ACC112 (cell line): ENCODE measurements around the gene STXBP2.

Experiments used
- H2AFZ ChIP-seq: fragments of 200-600 bp; sonication (generic); one replicate; pipeline ENCODE4 v1.6.0; 2017; ENCODE audit warnings: antibody characterized with exemption, low read length; ENCODE audit not compliant: unreplicated experiment
- H3K27ac ChIP-seq: fragments of 200-600 bp; sonication (generic); 2 replicates; pipeline ENCODE4 v1.5.1; 2014; ENCODE audit warnings: low read depth, mild to moderate bottlenecking, antibody characterized with exemption, low read length, moderate library complexity
- H3K27me3 ChIP-seq: fragments of 200-600 bp; sonication (generic); 2 replicates; pipeline ENCODE4 v1.6.1; 2014; ENCODE audit warnings: mild to moderate bottlenecking, antibody characterized with exemption, low read length, moderate library complexity, mixed read lengths; ENCODE audit not compliant: insufficient read depth
- H3K36me3 ChIP-seq: fragments of 200-600 bp; sonication (generic); 2 replicates; pipeline ENCODE4 v1.6.1; 2016; ENCODE audit warnings: mild to moderate bottlenecking, antibody characterized with exemption, low read length, moderate library complexity, mixed read lengths; ENCODE audit not compliant: insufficient read depth
- H3K4me1 ChIP-seq: fragments of 200-600 bp; sonication (generic); one replicate; pipeline ENCODE4 v1.6.1; 2016; ENCODE audit warnings: low read length, mixed read lengths; ENCODE audit not compliant: insufficient read depth, unreplicated experiment, control insufficient read depth
- H3K4me3 ChIP-seq: fragments of 200-600 bp; sonication (generic); 2 replicates; pipeline ENCODE4 v1.5.1; 2014; ENCODE audit warnings: mild to moderate bottlenecking, low read depth, low read length
- H3K79me2 ChIP-seq: fragments of 200-600 bp; sonication (generic); one replicate; pipeline ENCODE4 v1.6.0; 2016; ENCODE audit warnings: low read length; ENCODE audit not compliant: control insufficient read depth, unreplicated experiment, insufficient read depth

The STXBP2 gene

GRCh38 chr19:7617172-7617571 lies 19.7 kb upstream of the STXBP2 start:
- no peaks in the 10 kb centered on the region for H3K27me3 ChIP-seq
- H3K36me3 ChIP-seq = no peaks in the 10 kb centered on the region; the same call in 1 of the 2 replicates
- H3K27ac ChIP-seq = no peak overlapping the region
- H3K4me1 ChIP-seq = no peaks in the 10 kb centered on the region
- no peak overlapping the region for H3K4me3 ChIP-seq
- no peaks in the 10 kb centered on the region for H3K79me2 ChIP-seq
- H2AFZ ChIP-seq = no peak overlapping the region

GRCh38 chr19:7617735-7618134 lies 19.2 kb upstream of the STXBP2 start:
- no peak overlapping the region for H3K4me3 ChIP-seq
- no peaks in the 10 kb centered on the region for H3K79me2 ChIP-seq
- H3K27me3 ChIP-seq = no peaks in the 10 kb centered on the region
- no peaks in the 10 kb centered on the region for H3K4me1 ChIP-seq
- H3K36me3 ChIP-seq = no peaks in the 10 kb centered on the region; the same call in 1 of the 2 replicates
- H3K27ac ChIP-seq = no peak overlapping the region
- no peak overlapping the region for H2AFZ ChIP-seq

DNA sequence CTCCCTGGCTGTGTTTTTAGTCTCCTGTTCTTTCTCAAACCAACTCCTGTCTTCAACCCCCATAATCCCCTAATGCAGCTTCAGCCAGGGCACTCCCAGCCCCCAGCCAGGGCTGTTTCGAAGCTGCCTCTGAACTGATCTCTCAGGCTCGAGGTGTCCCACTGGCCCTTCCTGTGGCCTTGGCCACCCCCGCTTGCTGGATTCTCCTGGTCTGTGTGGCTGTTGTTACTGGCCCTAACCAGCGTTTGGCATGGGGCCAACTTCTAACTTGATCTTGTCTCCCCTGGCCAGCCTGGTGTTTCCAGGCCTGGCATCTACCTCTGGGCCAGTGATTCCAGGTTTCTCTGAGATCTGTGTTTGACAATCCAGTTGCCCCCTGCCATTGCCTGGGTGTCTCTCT lies 18.6 kb upstream of the STXBP2 start:
- Histone ChIP-seq H3K4me3 (no peak overlapping the region), H3K36me3 (no peaks in the 10 kb centered on the region; the same call in 1 of the 2 replicates), H3K27me3 (no peaks in the 10 kb centered on the region), H3K27ac (no peak overlapping the region), H2AFZ (no peak overlapping the region), H3K79me2 (no peaks in the 10 kb centered on the region), H3K4me1 (no peaks in the 10 kb centered on the region)

DNA sequence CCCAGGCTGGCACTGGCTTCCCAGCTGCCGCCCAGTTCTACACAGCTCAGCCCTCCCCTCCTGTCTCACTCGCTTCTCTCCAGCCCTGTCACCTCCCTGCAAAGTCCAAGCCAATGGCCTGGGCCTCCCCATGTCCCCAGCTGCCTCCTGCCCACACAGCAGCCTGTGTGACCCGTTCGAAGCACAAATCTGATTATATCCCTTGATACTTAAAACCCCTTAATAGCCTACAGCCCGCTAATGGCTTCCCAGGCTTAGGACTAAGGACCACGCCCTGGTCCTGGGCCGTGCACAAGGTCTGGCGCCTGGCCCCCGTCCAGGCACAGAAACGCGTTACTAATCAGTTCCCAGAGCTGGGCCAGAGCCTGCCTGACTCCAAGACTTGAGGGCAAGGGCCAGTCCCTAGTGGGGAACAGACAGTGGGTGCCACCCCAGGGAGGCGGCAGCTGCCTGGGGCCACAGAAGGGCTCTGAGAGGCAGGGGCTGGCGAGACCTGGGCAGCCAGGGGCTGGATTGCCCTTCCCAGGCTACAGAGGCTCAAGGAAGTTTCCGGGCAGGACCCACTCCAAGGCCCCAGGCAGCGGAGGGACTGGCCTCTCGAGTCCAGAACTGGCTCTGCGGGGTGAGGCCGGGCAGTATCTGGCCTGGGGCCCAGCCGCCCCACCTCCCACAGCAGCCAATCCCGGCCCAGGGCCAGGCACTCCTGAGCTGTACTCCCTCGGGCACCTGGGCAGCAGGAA lies 18.0 kb upstream of the STXBP2 start:
- Histone ChIP-seq H3K79me2 (no peaks in the 10 kb centered on the region), H3K4me1 (no peaks in the 10 kb centered on the region), H3K36me3 (no peaks in the 10 kb centered on the region; the same call in 1 of the 2 replicates), H3K27ac (no peak overlapping the region), H3K27me3 (no peaks in the 10 kb centered on the region), H3K4me3 (no peak overlapping the region), H2AFZ (no peak overlapping the region)

DNA sequence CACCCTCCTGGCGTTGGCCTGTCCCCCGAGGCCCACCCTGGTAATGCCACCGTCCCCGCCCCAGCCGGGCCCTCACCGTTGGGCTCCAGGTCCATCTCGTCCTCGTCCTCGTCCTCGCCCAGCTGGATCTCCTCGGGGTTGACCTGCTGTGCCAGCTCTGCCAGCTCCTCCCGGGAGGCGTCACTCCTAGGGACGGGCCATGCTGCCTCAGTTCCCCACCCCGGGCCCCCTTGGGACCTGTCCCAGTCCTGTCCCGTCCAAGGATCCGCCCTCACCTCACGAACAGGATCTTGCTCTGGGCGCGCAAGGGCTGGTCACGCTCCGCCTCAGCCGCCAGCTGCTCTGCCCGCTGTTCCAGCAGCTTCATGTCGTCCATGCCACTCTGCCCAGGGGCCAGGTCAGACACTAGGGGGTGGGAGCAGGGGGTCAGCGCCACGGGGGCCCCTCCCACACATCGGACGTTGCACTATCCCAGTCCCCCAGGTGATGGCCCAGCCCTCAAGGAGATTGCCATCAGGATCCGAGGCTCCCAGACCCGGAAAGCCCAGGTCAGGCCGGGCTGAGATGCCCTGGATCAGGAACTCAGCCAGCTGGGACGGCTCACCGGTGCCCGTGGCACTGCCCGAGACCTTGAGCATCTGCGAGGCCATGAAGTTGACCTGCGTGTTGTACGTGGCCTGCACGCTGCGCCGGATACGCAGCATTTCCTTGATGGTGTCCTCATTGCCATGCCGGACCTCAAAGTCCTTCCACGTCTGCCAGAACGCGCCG lies 17.1 kb upstream of the STXBP2 start:
- Histone ChIP-seq H3K27ac (no peak overlapping the region), H3K27me3 (no peaks in the 10 kb centered on the region), H3K36me3 (no peaks in the 10 kb centered on the region; the same call in 1 of the 2 replicates), H3K4me1 (no peaks in the 10 kb centered on the region), H3K79me2 (no peaks in the 10 kb centered on the region), H3K4me3 (no peak overlapping the region), H2AFZ (no peak overlapping the region)

DNA sequence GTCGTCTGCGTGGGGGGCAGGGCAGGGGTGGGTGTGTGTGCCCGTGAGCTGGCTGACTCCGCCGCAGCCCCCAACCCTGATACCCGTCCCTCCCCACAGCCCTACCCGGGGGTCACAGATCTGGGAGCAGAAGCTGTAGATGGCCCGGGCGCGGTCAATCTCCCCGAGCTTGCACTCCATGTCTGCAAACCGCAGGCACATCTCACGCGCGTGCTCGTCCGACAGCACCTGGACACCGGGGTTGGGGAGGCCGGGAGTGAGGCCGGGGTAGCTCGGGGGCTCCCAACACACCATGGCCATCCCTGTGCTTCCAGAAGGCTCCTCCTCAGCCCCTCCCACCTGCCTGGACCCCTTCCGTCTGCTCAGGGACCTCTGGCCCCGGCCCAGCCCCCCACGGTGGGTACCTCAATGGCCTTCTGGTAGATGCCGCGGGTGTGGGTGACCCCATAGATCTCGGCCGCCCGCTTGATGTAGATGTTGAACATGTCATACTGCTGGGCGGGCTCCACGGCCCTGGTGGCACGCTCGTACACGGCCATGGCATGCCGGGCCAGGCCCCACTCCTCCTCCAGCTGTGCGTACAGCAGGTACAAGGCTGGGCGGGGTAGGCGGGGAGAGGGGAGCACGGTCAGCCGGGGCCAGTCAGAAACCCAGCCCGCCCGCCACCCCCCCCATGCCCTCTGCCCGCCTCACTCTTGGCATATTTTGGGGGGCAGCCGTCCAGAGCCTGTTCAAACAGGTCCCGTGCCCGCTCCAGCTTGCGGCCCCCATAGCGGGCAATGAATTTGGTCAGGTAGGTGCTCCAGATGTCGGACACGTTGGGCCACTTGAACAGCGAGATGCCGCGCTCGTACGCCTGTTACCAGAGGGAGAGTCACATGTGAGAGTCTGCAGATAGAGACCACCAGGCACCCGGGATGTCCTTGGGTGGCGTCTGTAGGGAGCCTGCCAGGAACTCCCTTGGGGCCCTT lies 16.2 kb upstream of the STXBP2 start:
- H3K79me2 ChIP-seq = no peaks in the 10 kb centered on the region
- no peak overlapping the region for H3K27ac ChIP-seq
- H3K36me3 ChIP-seq = no peaks in the 10 kb centered on the region; the same call in 1 of the 2 replicates
- H3K27me3 ChIP-seq = no peaks in the 10 kb centered on the region
- no peak overlapping the region for H2AFZ ChIP-seq
- H3K4me3 ChIP-seq = no peak overlapping the region
- H3K4me1 ChIP-seq = no peaks in the 10 kb centered on the region

- Histone ChIP-seq H3K79me2 (peaks cover 18% of the 10 kb centered on the region), H2AFZ (no peak overlapping the region), H3K4me3 (no peak overlapping the region), H3K27me3 (no peaks in the 10 kb centered on the region), H3K36me3 (no peaks in the 10 kb centered on the region; the same call in 1 of the 2 replicates), H3K27ac (no peak overlapping the region), H3K4me1 (no peaks in the 10 kb centered on the region)
These were observed 13.8 kb upstream of the STXBP2 start for GRCh38 chr19:7622933-7623685.

GRCh38 chr19:7623725-7624603 lies 12.9 kb upstream of the STXBP2 start:
- Histone ChIP-seq H3K79me2 (peaks cover 26% of the 10 kb centered on the region), H3K4me1 (no peaks in the 10 kb centered on the region), H2AFZ (no peak overlapping the region), H3K27ac (no peak overlapping the region), H3K27me3 (no peaks in the 10 kb centered on the region), H3K36me3 (no peaks in the 10 kb centered on the region; the same call in 1 of the 2 replicates), H3K4me3 (no peak overlapping the region)

GRCh38 chr19:7624810-7625209 lies 12.1 kb upstream of the STXBP2 start:
- Histone ChIP-seq H3K36me3 (no peaks in the 10 kb centered on the region; the same call in 1 of the 2 replicates), H3K27ac (no peak overlapping the region), H2AFZ (no peak overlapping the region), H3K4me1 (no peaks in the 10 kb centered on the region), H3K4me3 (no peak overlapping the region), H3K79me2 (peaks cover 32% of the 10 kb centered on the region), H3K27me3 (no peaks in the 10 kb centered on the region)
